HepG2 (cell line): ENCODE results near the gene SRSF7. TPM values are rescaled to one million over a fixed set of nuclear protein-coding genes. Genes with fewer than 3 reads are reported as not detected.

Experiments
- ARHGAP35 ChIP-seq: sonication (generic); formaldehyde crosslinking; IDR thresholded peaks from 2 replicates; pipeline ENCODE4 v1.9.0; 2022; ENCODE audit warnings: mild to moderate bottlenecking, inconsistent platforms, moderate library complexity, missing genetic modification reagents, borderline replicate concordance
- DMAP1 ChIP-seq: IDR thresholded peaks from 2 replicates; pipeline ENCODE4 v1.6.1; 2016
- EZH2 ChIP-seq: conservative IDR thresholded peaks from 2 replicates; pipeline ENCODE4 v1.6.1; 2012; ENCODE audit warnings: mild to moderate bottlenecking, low read depth, low read length, moderate library complexity
- HDAC2 ChIP-seq: sonication (generic); formaldehyde crosslinking; IDR thresholded peaks from 2 replicates; pipeline ENCODE4 v1.4.0; 2020; ENCODE audit warnings: missing genetic modification reagents
- KLF9 ChIP-seq: IDR thresholded peaks from 2 replicates; pipeline ENCODE4 v1.6.1; 2016; ENCODE audit warnings: low read depth
- NFRKB ChIP-seq: fragments of 450-650 bp; IDR thresholded peaks from 2 replicates; pipeline ENCODE4 v1.6.1; 2017
- PCBP2 ChIP-seq: fragments of 200-400 bp; formaldehyde crosslinking; optimal IDR thresholded peaks from 2 replicates; pipeline ENCODE3; 2018; ENCODE audit warnings: low read length, low read depth; ENCODE audit not compliant: poor library complexity, severe bottlenecking
- PRDM10 ChIP-seq: sonication (generic); formaldehyde crosslinking; IDR thresholded peaks from 2 replicates; pipeline ENCODE4 v1.4.0; 2020; ENCODE audit warnings: low read depth, missing genetic modification reagents
- RARA ChIP-seq: IDR thresholded peaks from 2 replicates; pipeline ENCODE4 v1.6.1; 2016; ENCODE audit warnings: missing genetic modification reagents, missing compliant biosample characterization
- SNRNP70 ChIP-seq: fragments of 200-400 bp; formaldehyde crosslinking; IDR thresholded peaks from 2 replicates; pipeline ENCODE4 v1.6.1; 2017; ENCODE audit warnings: mild to moderate bottlenecking, low read depth, low read length, moderate library complexity
- SP5 ChIP-seq: IDR thresholded peaks from 2 replicates; pipeline ENCODE4 v1.6.1; 2016; ENCODE audit warnings: low read depth, borderline replicate concordance
- ZBTB21 ChIP-seq: sonication (generic); formaldehyde crosslinking; IDR thresholded peaks from 2 replicates; pipeline ENCODE4 v1.4.0; 2020; ENCODE audit warnings: missing genetic modification reagents
- ZKSCAN8 ChIP-seq: IDR thresholded peaks from 2 replicates; pipeline ENCODE4 v1.6.1; 2016; ENCODE audit warnings: borderline replicate concordance, missing genetic modification reagents, missing compliant biosample characterization
- ZNF18 ChIP-seq: sonication (generic); formaldehyde crosslinking; IDR thresholded peaks from 2 replicates; pipeline ENCODE4 v1.8.0; 2022; ENCODE audit warnings: mild to moderate bottlenecking, missing genetic modification reagents; ENCODE audit not compliant: insufficient replicate concordance
- ZNF253 ChIP-seq: sonication (generic); formaldehyde crosslinking; IDR thresholded peaks from 2 replicates; pipeline ENCODE4 v1.8.0; 2022; ENCODE audit warnings: mild to moderate bottlenecking, missing genetic modification reagents, borderline replicate concordance
- ZNF264 ChIP-seq: sonication (generic); formaldehyde crosslinking; IDR thresholded peaks from 2 replicates; pipeline ENCODE4 v1.4.0; 2020; ENCODE audit warnings: missing genetic modification reagents
- ZNF547 ChIP-seq: sonication (generic); formaldehyde crosslinking; IDR thresholded peaks from 2 replicates; pipeline ENCODE4 v1.5.1; 2020; ENCODE audit warnings: mild to moderate bottlenecking, missing genetic modification reagents
- ZNF569 ChIP-seq: sonication (generic); formaldehyde crosslinking; IDR thresholded peaks from 2 replicates; pipeline ENCODE4 v1.5.0; 2020; ENCODE audit warnings: mild to moderate bottlenecking, missing genetic modification reagents, moderate library complexity, borderline replicate concordance
- ZNF781 ChIP-seq: sonication (generic); formaldehyde crosslinking; IDR thresholded peaks from 2 replicates; pipeline ENCODE4 v1.5.1; 2020; ENCODE audit warnings: borderline replicate concordance, mild to moderate bottlenecking, missing genetic modification reagents; ENCODE audit errors: not compliant biosample characterization
- ZSCAN31 ChIP-seq: sonication (generic); formaldehyde crosslinking; IDR thresholded peaks from 2 replicates; pipeline ENCODE4 v1.5.0; 2020; ENCODE audit warnings: low read depth, mild to moderate bottlenecking, missing genetic modification reagents
- polyA plus RNA-seq, 8 experiments: library from polyadenylated mRNA; depleted of rRNA in 3 of 8; stranded (reverse) in 7 of 8; unstranded in 1 of 8; fragments of >200 nt; fragmentation: Illumina TruSeq in 4 of 8; extraction: Trizol in 4 of 8; gene quantifications; 2 replicates each; pipeline versions ENCODE4 v1.2.1 to v1.2.3, GENCODE V29; 2011 to 2016; ENCODE audit warnings: low read depth in 4 of 8, missing spikeins in 1 of 8, mixed read lengths in 1 of 8; ENCODE audit not compliant: insufficient read depth in 1 of 8
- total RNA-seq, 5 experiments: library from RNA; depleted of rRNA; stranded (reverse); fragments of >200 nt; fragmentation: Illumina TruSeq; extraction: Trizol; gene quantifications; 2 replicates each; pipeline ENCODE4 v1.2.3, GENCODE V29; 2016; ENCODE audit warnings: low read depth in 1 of 5
- TF ChIP-seq, protein P1 (sequence below): sonication (generic); formaldehyde crosslinking; IDR thresholded peaks from 2 replicates; pipeline ENCODE4 v1.9.0; 2022; ENCODE audit warnings: low read depth, missing genetic modification reagents

The SRSF7 gene
- total and polyA plus RNA-seq, 2 of the 13 experiments (the other 11 are each of a cell fraction or from before 2014, with no cell fraction given), result 172 to 275 TPM

GRCh38 chr2:38731684-38732221, 19.4 kb downstream of the SRSF7 start (continued):
- TF ChIP-seq ZNF547 (CRISPR knock-in tag) (no peak), EZH2 (no peak), RARA (peak; percentile 89), ZNF253 (CRISPR knock-in tag) (no peak), ZNF18 (CRISPR knock-in tag) (no peak), ZNF781 (no peak), KLF9 (no peak), HDAC2 (CRISPR knock-in tag) (peak; percentile 78), SP5 (CRISPR knock-in tag) (peak; percentile 56; the same call in 1 of the 2 replicates), ZNF264 (CRISPR knock-in tag) (peak; percentile 54; the same call in 1 of the 2 replicates), ZSCAN31 (CRISPR knock-in tag) (no peak; the same call in none of the 2 replicates), DMAP1 (CRISPR knock-in tag) (peak; percentile 28; the same call in 1 of the 2 replicates), SNRNP70 (no peak), PCBP2 (no peak), ZBTB21 (CRISPR knock-in tag) (0 out of 2 replicates have a peak, but pooled peaks have one; percentile 15), ARHGAP35 (no peak), NFRKB (no peak), ZNF569 (CRISPR knock-in tag) (no peak), PRDM10 (CRISPR knock-in tag) (no peak; the same call in 1 of the 2 replicates), ZKSCAN8 (peak; percentile 46; the same call in 1 of the 2 replicates)
- TF ChIP-seq, protein P1, sequence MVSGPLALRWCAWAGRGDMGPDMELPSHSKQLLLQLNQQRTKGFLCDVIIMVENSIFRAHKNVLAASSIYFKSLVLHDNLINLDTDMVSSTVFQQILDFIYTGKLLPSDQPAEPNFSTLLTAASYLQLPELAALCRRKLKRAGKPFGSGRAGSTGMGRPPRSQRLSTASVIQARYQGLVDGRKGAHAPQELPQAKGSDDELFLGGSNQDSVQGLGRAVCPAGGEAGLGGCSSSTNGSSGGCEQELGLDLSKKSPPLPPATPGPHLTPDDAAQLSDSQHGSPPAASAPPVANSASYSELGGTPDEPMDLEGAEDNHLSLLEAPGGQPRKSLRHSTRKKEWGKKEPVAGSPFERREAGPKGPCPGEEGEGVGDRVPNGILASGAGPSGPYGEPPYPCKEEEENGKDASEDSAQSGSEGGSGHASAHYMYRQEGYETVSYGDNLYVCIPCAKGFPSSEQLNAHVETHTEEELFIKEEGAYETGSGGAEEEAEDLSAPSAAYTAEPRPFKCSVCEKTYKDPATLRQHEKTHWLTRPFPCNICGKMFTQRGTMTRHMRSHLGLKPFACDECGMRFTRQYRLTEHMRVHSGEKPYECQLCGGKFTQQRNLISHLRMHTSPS (CRISPR knock-in tag), result peak; percentile 84
